Omental fat pad (tissue), 4 donors: Measurements from ENCODE around the gene PHKA1. TPM values are rescaled to one million over a fixed set of nuclear protein-coding genes. Genes with fewer than 3 reads are reported as not detected.
"Not testable (repeated sequence)": the region's sequence is repeated elsewhere in the genome, so short reads cannot be mapped to it uniquely, and the experiment has no call there.

Experiments
- ATAC-seq: fragments of 150-250 bp; one replicate; pipeline ENCODE4 v1.9.1; 2016; ENCODE audit warnings: mild to moderate bottlenecking, moderate library complexity; ENCODE audit not compliant: low FRiP score
- DNase-seq: peaks from one replicate; pipeline ENCODE4 v3.0.0-alpha.2; 2019; ENCODE audit warnings: low spot score
- CTCF ChIP-seq, 3 donors: fragments of 450-650 bp; IDR thresholded peaks; one replicate each; pipeline ENCODE4 v1.5.1; 2016 to 2017; ENCODE audit warnings: antibody characterized with exemption in 3 of 3, mild to moderate bottlenecking in 3 of 3, moderate library complexity in 2 of 3
- total RNA-seq, 4 donors: library from RNA; depleted of rRNA; stranded (reverse); fragments of >200 nt; gene quantifications; one replicate each; pipeline ENCODE4 v1.1.0, GENCODE V29; 2016

PHKA1 gene
- total RNA-seq, 4 donors from 2014 or later: 4.6 to 9.3 (median 6.0) TPM

GRCh38 chrX:72569786-72570185, 144.3 kb downstream of the PHKA1 start:
- no peak for TF ChIP-seq CTCF (IDR thresholded peaks at IDR 0.05)
- DNase-seq (no peak), ATAC-seq (no peak)

- TF ChIP-seq CTCF (IDR thresholded peaks at IDR 0.05): no peak
- no peak for DNase-seq
- no peak for ATAC-seq
Measured at GRCh38 chrX:72568406-72569092, 145.6 kb downstream of the PHKA1 start.

- ATAC-seq (no peak), DNase-seq (no peak)
- TF ChIP-seq CTCF (IDR thresholded peaks at IDR 0.05): no peak
Measured at GRCh38 chrX:72566448-72566847, 147.7 kb downstream of the PHKA1 start.

GRCh38 chrX:72559655-72560054, 154.5 kb downstream of the PHKA1 start:
- not testable (repeated sequence) for ATAC-seq, DNase-seq

GRCh38 chrX:72554448-72555140, 159.5 kb downstream of the PHKA1 start:
- DNase-seq (no peak), ATAC-seq (no peak)
- TF ChIP-seq CTCF (IDR thresholded peaks at IDR 0.05): no peak

GRCh38 chrX:72552443-72552842, 161.7 kb downstream of the PHKA1 start:
- ATAC-seq, DNase-seq: not testable (repeated sequence)

GRCh38 chrX:72545990-72546389, 168.1 kb downstream of the PHKA1 start:
- DNase-seq (no peak), ATAC-seq (no peak)
- no peak for TF ChIP-seq CTCF (IDR thresholded peaks at IDR 0.05)

- DNase-seq: no peak
- ATAC-seq: no peak
Measured at GRCh38 chrX:72540318-72540717, 173.8 kb downstream of the PHKA1 start.

More at GRCh38 chrX:72540318-72540717, 173.8 kb downstream of the PHKA1 start:
- TF ChIP-seq CTCF (IDR thresholded peaks at IDR 0.05): no peak
